ENCODE results near the gene GNAS-AS1.

GNAS-AS1 gene

GRCh38 chr20:58890518-58891085, 39.9 kb upstream of the GNAS-AS1 start:
- Mint-ChIP-seq H3K4me3 (peak overlapping the region; percentile 92), H3K36me3 (ENCODE audit: low read depth) (peaks cover 26% of the 10 kb centered on the region), H3K4me1 (ENCODE audit: low read depth) (peaks cover 56% of the 10 kb centered on the region), H3K9me3 (no peaks in the 10 kb centered on the region), H3K27ac (peak overlapping the region; percentile 98), H3K27me3 (no peaks in the 10 kb centered on the region)

DNA sequence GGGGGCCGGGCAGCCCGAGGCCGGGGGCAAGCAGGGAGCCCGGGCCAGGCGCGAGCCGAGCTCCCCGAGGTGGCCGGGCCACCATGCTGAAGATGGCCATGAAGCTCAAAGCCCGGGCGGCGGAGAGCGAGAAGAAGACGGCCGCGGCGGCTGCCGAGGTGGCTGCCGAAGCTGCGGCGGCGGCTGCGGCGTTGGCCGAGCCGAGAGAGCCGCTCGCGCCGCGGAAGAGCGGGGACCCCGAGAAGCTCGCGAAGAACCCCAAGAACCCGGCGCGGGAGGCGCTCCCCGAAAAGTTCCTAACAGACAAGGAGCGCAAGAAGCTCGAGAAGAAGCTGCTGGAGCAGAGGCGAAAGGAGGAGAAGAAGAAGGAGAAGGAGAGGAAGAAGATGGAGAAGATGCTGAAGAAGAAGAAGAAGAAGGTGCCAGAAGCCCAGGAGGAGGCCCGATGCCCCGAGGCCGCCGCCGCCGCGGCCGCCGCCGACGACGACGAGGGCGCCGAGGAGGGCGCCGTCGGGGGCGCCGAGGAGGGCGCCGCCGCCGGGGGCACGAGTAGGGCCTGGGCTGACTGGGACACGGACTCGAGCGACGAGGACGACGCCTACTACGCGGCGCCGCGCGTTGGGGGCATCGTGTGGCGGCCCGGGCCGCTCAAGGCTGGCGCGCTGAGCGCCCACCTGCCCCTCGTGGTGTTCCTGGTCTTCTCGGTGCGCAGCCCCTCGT, 39.3 kb upstream of the GNAS-AS1 start:
- Mint-ChIP-seq H3K27ac (peak overlapping the region; percentile 98), H3K9me3 (no peaks in the 10 kb centered on the region), H3K36me3 (ENCODE audit: low read depth) (peaks cover 20% of the 10 kb centered on the region), H3K4me1 (ENCODE audit: low read depth) (peaks cover 50% of the 10 kb centered on the region), H3K4me3 (peak overlapping the region; percentile 92), H3K27me3 (no peaks in the 10 kb centered on the region)

DNA sequence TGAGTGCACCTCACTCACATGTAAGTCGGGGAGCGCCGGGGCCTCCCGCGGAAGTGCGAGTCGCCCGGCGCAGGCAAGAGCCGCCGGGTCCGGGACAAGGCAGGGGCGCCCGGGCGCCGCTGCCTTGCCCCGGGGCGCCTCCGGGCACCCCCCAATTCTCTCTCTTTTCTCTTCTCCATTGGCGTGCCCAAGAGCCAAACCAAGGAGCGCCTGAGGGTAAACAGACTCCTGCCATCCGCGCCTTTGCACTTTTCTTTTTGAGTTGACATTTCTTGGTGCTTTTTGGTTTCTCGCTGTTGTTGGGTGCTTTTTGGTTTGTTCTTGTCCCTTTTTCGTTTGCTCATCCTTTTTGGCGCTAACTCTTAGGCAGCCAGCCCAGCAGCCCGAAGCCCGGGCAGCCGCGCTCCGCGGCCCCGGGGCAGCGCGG, 38.6 kb upstream of the GNAS-AS1 start:
- peak overlapping the region; percentile 86 for H3K27ac Mint-ChIP-seq
- H3K27me3 Mint-ChIP-seq: no peaks in the 10 kb centered on the region
- peaks cover 44% of the 10 kb centered on the region for H3K4me1 Mint-ChIP-seq (ENCODE audit: low read depth)
- peak overlapping the region; percentile 85 for H3K4me3 Mint-ChIP-seq
- no peaks in the 10 kb centered on the region for H3K9me3 Mint-ChIP-seq
- H3K36me3 Mint-ChIP-seq (ENCODE audit: low read depth): peaks cover 18% of the 10 kb centered on the region

DNA sequence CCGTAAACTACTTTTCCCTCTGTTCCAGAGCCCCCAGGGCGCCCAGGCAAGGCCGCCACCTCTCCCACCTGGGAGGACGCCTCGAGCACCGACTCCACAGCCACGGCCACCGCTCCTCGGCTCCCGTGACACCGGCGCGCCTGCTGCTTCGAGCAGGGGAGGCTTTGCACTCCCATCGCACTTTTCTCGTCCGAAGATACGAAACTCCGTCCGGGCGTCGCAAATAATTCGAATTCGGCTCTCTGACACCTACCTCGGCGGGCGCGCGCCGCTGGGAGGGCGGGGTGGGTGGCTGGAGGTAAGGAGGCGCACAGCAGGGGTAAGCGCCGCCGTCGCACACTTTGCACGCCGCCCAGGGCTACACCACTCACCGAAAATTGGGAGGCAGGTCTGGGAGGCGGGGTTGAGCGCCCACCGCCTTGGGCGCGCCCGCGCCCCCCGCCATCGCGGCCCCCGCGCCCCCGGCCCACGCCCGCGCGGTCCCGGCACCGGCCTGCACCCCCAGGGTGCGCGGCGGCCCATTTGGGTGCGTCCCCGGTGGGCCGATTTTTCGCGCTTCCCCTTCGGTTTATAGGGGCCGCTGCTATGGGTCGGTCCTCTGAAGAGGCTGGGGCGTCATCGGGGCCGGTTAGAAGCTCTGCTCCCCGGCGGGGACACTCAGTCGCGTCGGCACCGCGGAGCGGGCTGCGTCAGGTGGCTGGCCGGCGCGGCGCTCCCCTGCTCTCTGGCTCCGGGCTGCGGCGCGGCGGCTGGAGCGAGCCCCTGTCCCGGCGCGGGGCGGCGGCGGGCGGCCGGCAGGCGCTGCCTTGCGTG, 38.0 kb upstream of the GNAS-AS1 start:
- peaks cover 38% of the 10 kb centered on the region for H3K4me1 Mint-ChIP-seq (ENCODE audit: low read depth)
- H3K27ac Mint-ChIP-seq: peak overlapping the region; percentile 55
- peak overlapping the region; percentile 85 for H3K4me3 Mint-ChIP-seq
- H3K27me3 Mint-ChIP-seq: no peaks in the 10 kb centered on the region
- H3K36me3 Mint-ChIP-seq (ENCODE audit: low read depth): peaks cover 16% of the 10 kb centered on the region
- H3K9me3 Mint-ChIP-seq: no peaks in the 10 kb centered on the region

- H3K9me3 Mint-ChIP-seq: no peaks in the 10 kb centered on the region
- peaks cover 11% of the 10 kb centered on the region for H3K36me3 Mint-ChIP-seq (ENCODE audit: low read depth)
- H3K27me3 Mint-ChIP-seq: no peaks in the 10 kb centered on the region
- H3K4me3 Mint-ChIP-seq: peak overlapping the region; percentile 85
- peak overlapping the region; percentile 55 for H3K27ac Mint-ChIP-seq
- H3K4me1 Mint-ChIP-seq (ENCODE audit: low read depth): peaks cover 32% of the 10 kb centered on the region
Observed at GRCh38 chr20:58888103-58888502, 37.4 kb upstream of the GNAS-AS1 start.

GRCh38 chr20:58886546-58886945, 35.8 kb upstream of the GNAS-AS1 start:
- Mint-ChIP-seq H3K9me3 (no peaks in the 10 kb centered on the region), H3K27ac (no peak overlapping the region), H3K27me3 (no peaks in the 10 kb centered on the region), H3K36me3 (ENCODE audit: low read depth) (peaks cover 4% of the 10 kb centered on the region), H3K4me1 (ENCODE audit: low read depth) (peaks cover 25% of the 10 kb centered on the region), H3K4me3 (no peak overlapping the region)

- Mint-ChIP-seq H3K4me3 (no peak overlapping the region), H3K27me3 (no peaks in the 10 kb centered on the region), H3K9me3 (no peaks in the 10 kb centered on the region), H3K27ac (no peak overlapping the region), H3K4me1 (ENCODE audit: low read depth) (peaks cover 25% of the 10 kb centered on the region), H3K36me3 (ENCODE audit: low read depth) (peaks cover 4% of the 10 kb centered on the region)
Observed at GRCh38 chr20:58884966-58885365, 34.3 kb upstream of the GNAS-AS1 start.

- Mint-ChIP-seq H3K9me3 (no peaks in the 10 kb centered on the region), H3K4me3 (no peak overlapping the region), H3K36me3 (ENCODE audit: low read depth) (peaks cover 4% of the 10 kb centered on the region), H3K27me3 (no peaks in the 10 kb centered on the region), H3K4me1 (ENCODE audit: low read depth) (peaks cover 29% of the 10 kb centered on the region), H3K27ac (no peak overlapping the region)
Observed at GRCh38 chr20:58883241-58883691, 32.6 kb upstream of the GNAS-AS1 start.

- no peaks in the 10 kb centered on the region for H3K27me3 Mint-ChIP-seq
Observed at GRCh38 chr20:58882704-58883089, 32.0 kb upstream of the GNAS-AS1 start.

GRCh38 chr20:58880994-58881752, 30.5 kb upstream of the GNAS-AS1 start:
- H3K9me3 Mint-ChIP-seq: no peaks in the 10 kb centered on the region
- H3K27ac Mint-ChIP-seq: no peak overlapping the region

More at GRCh38 chr20:58882704-58883089, 32.0 kb upstream of the GNAS-AS1 start:
- no peaks in the 10 kb centered on the region for H3K9me3 Mint-ChIP-seq
- no peak overlapping the region for H3K4me3 Mint-ChIP-seq
- H3K4me1 Mint-ChIP-seq (ENCODE audit: low read depth): peaks cover 30% of the 10 kb centered on the region
- peaks cover 4% of the 10 kb centered on the region for H3K36me3 Mint-ChIP-seq (ENCODE audit: low read depth)
- no peak overlapping the region for H3K27ac Mint-ChIP-seq

DNA sequence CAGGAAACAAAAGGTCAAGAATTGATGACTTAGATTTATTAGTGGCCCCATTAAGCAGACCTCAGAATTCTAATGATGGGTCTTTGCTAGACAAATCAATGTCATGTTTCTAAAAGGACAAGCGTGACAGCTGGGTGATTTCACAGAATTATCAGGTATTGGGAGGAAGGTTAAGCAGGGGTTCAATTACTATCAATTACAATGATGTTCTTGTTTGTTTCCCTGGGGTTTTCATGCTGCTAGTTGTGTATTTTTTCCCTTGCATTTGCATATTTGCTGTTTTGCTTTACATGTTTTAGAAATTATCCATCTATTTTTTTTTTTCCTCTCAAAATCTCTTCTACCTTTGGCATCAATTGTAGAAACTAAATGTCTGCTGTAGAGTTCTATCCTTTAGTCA, 29.7 kb upstream of the GNAS-AS1 start:
- Mint-ChIP-seq H3K9me3 (no peaks in the 10 kb centered on the region), H3K27me3 (no peaks in the 10 kb centered on the region), H3K4me3 (no peak overlapping the region), H3K27ac (no peak overlapping the region), H3K4me1 (ENCODE audit: low read depth) (peaks cover 15% of the 10 kb centered on the region), H3K36me3 (ENCODE audit: low read depth) (peaks cover 4% of the 10 kb centered on the region)

More at GRCh38 chr20:58880994-58881752, 30.5 kb upstream of the GNAS-AS1 start:
- no peaks in the 10 kb centered on the region for H3K27me3 Mint-ChIP-seq
- H3K4me1 Mint-ChIP-seq (ENCODE audit: low read depth): peaks cover 20% of the 10 kb centered on the region
- H3K36me3 Mint-ChIP-seq (ENCODE audit: low read depth): peaks cover 4% of the 10 kb centered on the region
- no peak overlapping the region for H3K4me3 Mint-ChIP-seq

- no peaks in the 10 kb centered on the region for H3K9me3 Mint-ChIP-seq
- peaks cover 15% of the 10 kb centered on the region for H3K4me1 Mint-ChIP-seq (ENCODE audit: low read depth)
- H3K27me3 Mint-ChIP-seq: no peaks in the 10 kb centered on the region
- no peaks in the 10 kb centered on the region for H3K36me3 Mint-ChIP-seq (ENCODE audit: low read depth)
- H3K27ac Mint-ChIP-seq: no peak overlapping the region
- no peak overlapping the region for H3K4me3 Mint-ChIP-seq
Observed at GRCh38 chr20:58878399-58878798, 27.7 kb upstream of the GNAS-AS1 start.

GRCh38 chr20:58877976-58878360, 27.3 kb upstream of the GNAS-AS1 start:
- no peak overlapping the region for H3K4me3 Mint-ChIP-seq
- H3K27ac Mint-ChIP-seq: no peak overlapping the region
- H3K9me3 Mint-ChIP-seq: no peaks in the 10 kb centered on the region
- no peaks in the 10 kb centered on the region for H3K27me3 Mint-ChIP-seq
- peaks cover 15% of the 10 kb centered on the region for H3K4me1 Mint-ChIP-seq (ENCODE audit: low read depth)
- H3K36me3 Mint-ChIP-seq (ENCODE audit: low read depth): no peaks in the 10 kb centered on the region

- Mint-ChIP-seq H3K27ac (no peak overlapping the region), H3K9me3 (no peaks in the 10 kb centered on the region), H3K27me3 (no peaks in the 10 kb centered on the region), H3K4me1 (ENCODE audit: low read depth) (peaks cover 15% of the 10 kb centered on the region), H3K36me3 (ENCODE audit: low read depth) (no peaks in the 10 kb centered on the region), H3K4me3 (no peak overlapping the region)
Observed at GRCh38 chr20:58877050-58877975, 26.6 kb upstream of the GNAS-AS1 start.

All from stimulated activated naive CD8-positive, alpha-beta T cell treated with anti-CD3 and anti-CD28 coated beads, Interleukin-15, Interleukin-2, amounts not matched to agents 100 ng/mL and 50 ng/mL, for 24 hours (primary cell).